HepG2 (cell line): ENCODE measurements around the gene ENTPD7. TPM values are rescaled to one million over a fixed set of nuclear protein-coding genes. Genes with fewer than 3 reads are reported as not detected.
A peak's percentile ranks its signal among the peaks of the same experiment; 100 is the strongest.

Experiments used
- HNRNPL ChIP-seq: fragments of 200-400 bp; formaldehyde crosslinking; IDR thresholded peaks from 2 replicates; pipeline ENCODE4 v1.6.1; 2017; ENCODE audit warnings: mild to moderate bottlenecking, low read depth, low read length
- MIER2 ChIP-seq: IDR thresholded peaks from 2 replicates; pipeline ENCODE4 v1.6.1; 2016; ENCODE audit warnings: missing biosample characterization, missing genetic modification reagents
- PHF20 ChIP-seq: sonication (generic); formaldehyde crosslinking; IDR thresholded peaks from 2 replicates; pipeline ENCODE4 v1.5.0; 2020; ENCODE audit warnings: mild to moderate bottlenecking, missing genetic modification reagents
- ZNF138 ChIP-seq: sonication (generic); formaldehyde crosslinking; IDR thresholded peaks from 2 replicates; pipeline ENCODE4 v1.5.0; 2020; ENCODE audit warnings: mild to moderate bottlenecking, low read depth, missing genetic modification reagents
- ZNF451 ChIP-seq: sonication (generic); formaldehyde crosslinking; IDR thresholded peaks from 2 replicates; pipeline ENCODE4 v1.5.0; 2020; ENCODE audit warnings: mild to moderate bottlenecking, missing genetic modification reagents
- ZSCAN30 ChIP-seq: sonication (generic); formaldehyde crosslinking; IDR thresholded peaks from 2 replicates; pipeline ENCODE4 v1.5.0; 2020; ENCODE audit warnings: mild to moderate bottlenecking, missing genetic modification reagents
- polyA plus RNA-seq, 8 experiments: library from polyadenylated mRNA; depleted of rRNA in 3 of 8; stranded (reverse) in 7 of 8; unstranded in 1 of 8; fragments of >200 nt; fragmentation: Illumina TruSeq in 4 of 8; extraction: Trizol in 4 of 8; gene quantifications; 2 replicates each; pipeline versions ENCODE4 v1.2.1 to v1.2.3, GENCODE V29; 2011 to 2016; ENCODE audit warnings: low read depth in 4 of 8, missing spikeins in 1 of 8, mixed read lengths in 1 of 8; ENCODE audit not compliant: insufficient read depth in 1 of 8
- total RNA-seq, 5 experiments: library from RNA; depleted of rRNA; stranded (reverse); fragments of >200 nt; fragmentation: Illumina TruSeq; extraction: Trizol; gene quantifications; 2 replicates each; pipeline ENCODE4 v1.2.3, GENCODE V29; 2016; ENCODE audit warnings: low read depth in 1 of 5
- TF ChIP-seq, protein P1 (sequence below): sonication (generic); formaldehyde crosslinking; IDR thresholded peaks from 2 replicates; pipeline ENCODE4 v1.4.0; 2020; ENCODE audit warnings: missing genetic modification reagents
- TF ChIP-seq, protein P2 (sequence below): sonication (generic); formaldehyde crosslinking; IDR thresholded peaks from 2 replicates; pipeline ENCODE4 v1.4.0; 2020; ENCODE audit warnings: mild to moderate bottlenecking, missing genetic modification reagents
- TF ChIP-seq, protein P3 (sequence below): sonication (generic); formaldehyde crosslinking; IDR thresholded peaks from 2 replicates; pipeline ENCODE4 v1.4.0; 2020; ENCODE audit warnings: missing genetic modification reagents, borderline replicate concordance
- TF ChIP-seq, protein P4 (sequence below): sonication (generic); formaldehyde crosslinking; IDR thresholded peaks from 2 replicates; pipeline ENCODE4 v1.8.0; 2022; ENCODE audit warnings: mild to moderate bottlenecking, missing genetic modification reagents, borderline replicate concordance
- TF ChIP-seq, protein P5 (sequence below): sonication (generic); formaldehyde crosslinking; IDR thresholded peaks from 2 replicates; pipeline ENCODE4 v1.8.0; 2022; ENCODE audit warnings: missing genetic modification reagents, mild to moderate bottlenecking, borderline replicate concordance

ENTPD7 gene
- total and polyA plus RNA-seq, 2 of the 13 experiments (the other 11 are each of a cell fraction or from before 2014, with no cell fraction given): 7.6 to 36.5 TPM

DNA sequence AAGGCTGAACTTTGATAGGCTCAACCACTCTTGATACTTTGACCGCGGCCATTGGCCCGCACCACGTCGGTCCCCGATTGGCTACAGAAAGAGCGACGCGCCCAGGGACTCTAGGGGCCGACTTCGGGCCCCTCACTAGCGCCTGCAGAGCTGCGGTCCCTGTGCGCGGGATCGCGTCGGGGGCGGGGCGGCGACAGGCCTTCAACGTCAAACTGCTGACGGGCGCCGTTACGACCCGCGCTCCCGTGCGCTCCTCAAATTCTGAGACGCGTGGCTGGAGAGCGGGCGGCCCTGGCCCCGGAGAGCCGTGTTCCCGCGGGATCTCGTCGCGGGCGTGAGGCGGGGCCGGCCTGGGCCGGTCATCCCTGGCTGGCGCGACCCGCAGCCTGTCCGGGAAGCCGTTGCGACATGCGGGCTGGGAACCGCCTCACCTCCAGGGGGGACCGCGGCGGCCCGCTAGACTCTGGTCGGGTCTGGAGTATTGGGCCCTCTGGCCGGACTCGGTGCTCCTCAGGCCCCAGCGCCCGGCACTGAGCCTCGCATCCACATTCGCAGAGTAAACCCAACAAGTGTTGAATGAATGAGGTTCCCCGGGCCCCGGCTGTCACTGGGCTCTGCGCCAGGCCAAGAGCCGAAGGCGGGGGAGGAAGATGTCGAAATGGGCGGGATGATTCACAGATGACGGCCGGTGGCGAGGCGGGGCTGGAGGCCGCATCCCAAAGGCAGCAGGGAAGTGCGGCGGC lies 38.4 kb upstream of the ENTPD7 start (continued):
- TF ChIP-seq PHF20 (CRISPR knock-in tag) (peak; percentile 76), ZSCAN30 (CRISPR knock-in tag) (peak; percentile 87; the same call in 1 of the 2 replicates), ZNF451 (CRISPR knock-in tag) (peak; percentile 88), ZNF138 (CRISPR knock-in tag) (peak; percentile 53; the same call in 1 of the 2 replicates), HNRNPL (no peak; the same call in 1 of the 2 replicates), MIER2 (CRISPR knock-in tag) (peak; percentile 31; the same call in 1 of the 2 replicates)
- TF ChIP-seq, protein P1, sequence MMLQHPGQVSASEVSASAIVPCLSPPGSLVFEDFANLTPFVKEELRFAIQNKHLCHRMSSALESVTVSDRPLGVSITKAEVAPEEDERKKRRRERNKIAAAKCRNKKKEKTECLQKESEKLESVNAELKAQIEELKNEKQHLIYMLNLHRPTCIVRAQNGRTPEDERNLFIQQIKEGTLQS (CRISPR knock-in tag): peak; percentile 48
- TF ChIP-seq, protein P2, sequence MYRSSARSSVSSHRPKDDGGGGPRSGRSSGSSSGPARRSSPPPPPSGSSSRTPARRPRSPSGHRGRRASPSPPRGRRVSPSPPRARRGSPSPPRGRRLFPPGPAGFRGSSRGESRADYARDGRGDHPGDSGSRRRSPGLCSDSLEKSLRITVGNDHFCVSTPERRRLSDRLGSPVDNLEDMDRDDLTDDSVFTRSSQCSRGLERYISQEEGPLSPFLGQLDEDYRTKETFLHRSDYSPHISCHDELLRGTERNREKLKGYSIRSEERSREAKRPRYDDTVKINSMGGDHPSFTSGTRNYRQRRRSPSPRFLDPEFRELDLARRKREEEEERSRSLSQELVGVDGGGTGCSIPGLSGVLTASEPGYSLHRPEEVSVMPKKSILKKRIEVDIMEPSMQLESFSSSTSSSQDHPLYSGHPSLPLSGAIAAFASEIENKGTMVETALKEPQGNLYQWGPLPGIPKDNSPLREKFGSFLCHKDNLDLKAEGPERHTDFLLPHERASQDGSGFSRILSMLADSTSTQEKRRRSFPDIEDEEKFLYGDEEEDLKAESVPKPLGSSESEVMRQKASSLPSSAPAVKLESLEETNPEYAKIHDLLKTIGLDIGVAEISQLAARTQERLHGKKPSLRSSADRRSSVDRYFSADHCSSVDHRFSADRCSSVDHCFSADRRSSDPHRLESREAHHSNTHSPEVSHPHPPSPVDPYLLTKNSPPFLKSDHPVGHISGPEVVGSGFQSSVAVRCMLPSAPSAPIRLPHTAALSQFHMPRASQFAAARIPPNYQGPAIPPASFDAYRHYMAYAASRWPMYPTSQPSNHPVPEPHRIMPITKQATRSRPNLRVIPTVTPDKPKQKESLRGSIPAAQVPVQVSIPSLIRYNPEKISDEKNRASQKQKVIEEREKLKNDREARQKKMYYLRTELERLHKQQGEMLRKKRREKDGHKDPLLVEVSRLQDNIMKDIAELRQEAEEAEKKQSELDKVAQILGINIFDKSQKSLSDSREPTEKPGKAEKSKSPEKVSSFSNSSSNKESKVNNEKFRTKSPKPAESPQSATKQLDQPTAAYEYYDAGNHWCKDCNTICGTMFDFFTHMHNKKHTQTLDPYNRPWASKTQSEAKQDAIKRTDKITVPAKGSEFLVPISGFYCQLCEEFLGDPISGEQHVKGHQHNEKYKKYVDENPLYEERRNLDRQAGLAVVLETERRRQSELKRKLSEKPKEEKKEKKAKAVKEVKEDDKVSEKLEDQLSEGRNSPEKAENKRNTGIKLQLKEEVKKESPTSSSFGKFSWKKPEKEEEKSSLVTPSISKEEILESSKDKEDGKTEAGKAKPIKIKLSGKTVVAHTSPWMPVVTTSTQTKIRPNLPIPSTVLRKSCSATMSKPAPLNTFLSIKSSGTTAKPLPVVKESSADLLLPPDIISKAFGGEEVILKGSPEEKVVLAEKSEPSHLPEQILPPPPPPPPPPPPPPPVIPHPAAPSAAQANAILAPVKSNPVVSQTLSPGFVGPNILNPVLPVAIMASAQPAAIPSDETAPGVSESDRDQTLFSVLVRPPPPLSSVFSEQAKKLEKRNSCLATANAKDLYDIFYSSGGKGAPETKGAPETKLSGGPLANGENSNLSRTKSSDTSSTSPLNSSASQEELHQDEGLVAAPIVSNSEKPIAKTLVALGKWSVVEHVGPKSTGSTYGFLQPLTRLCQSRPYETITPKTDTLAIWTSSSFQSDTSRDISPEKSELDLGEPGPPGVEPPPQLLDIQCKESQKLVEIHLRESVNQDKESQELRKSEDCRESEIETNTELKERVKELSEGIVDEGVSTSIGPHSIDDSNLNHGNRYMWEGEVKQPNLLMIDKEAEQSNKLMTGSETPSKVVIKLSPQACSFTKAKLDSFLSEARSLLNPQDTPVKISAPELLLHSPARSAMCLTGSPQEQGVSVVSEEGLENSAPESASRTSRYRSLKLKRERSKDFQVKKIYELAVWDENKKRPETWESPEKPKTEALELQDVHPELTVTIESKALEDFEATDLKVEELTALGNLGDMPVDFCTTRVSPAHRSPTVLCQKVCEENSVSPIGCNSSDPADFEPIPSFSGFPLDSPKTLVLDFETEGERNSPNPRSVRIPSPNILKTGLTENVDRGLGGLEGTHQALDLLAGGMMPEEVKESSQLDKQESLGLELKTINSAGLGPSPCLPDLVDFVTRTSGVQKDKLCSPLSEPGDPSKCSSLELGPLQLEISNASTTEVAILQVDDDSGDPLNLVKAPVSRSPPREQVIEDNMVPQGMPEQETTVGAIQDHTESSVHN (CRISPR knock-in tag): 0 out of 2 replicates have a peak, but pooled peaks have one; percentile 68
- TF ChIP-seq, protein P3, sequence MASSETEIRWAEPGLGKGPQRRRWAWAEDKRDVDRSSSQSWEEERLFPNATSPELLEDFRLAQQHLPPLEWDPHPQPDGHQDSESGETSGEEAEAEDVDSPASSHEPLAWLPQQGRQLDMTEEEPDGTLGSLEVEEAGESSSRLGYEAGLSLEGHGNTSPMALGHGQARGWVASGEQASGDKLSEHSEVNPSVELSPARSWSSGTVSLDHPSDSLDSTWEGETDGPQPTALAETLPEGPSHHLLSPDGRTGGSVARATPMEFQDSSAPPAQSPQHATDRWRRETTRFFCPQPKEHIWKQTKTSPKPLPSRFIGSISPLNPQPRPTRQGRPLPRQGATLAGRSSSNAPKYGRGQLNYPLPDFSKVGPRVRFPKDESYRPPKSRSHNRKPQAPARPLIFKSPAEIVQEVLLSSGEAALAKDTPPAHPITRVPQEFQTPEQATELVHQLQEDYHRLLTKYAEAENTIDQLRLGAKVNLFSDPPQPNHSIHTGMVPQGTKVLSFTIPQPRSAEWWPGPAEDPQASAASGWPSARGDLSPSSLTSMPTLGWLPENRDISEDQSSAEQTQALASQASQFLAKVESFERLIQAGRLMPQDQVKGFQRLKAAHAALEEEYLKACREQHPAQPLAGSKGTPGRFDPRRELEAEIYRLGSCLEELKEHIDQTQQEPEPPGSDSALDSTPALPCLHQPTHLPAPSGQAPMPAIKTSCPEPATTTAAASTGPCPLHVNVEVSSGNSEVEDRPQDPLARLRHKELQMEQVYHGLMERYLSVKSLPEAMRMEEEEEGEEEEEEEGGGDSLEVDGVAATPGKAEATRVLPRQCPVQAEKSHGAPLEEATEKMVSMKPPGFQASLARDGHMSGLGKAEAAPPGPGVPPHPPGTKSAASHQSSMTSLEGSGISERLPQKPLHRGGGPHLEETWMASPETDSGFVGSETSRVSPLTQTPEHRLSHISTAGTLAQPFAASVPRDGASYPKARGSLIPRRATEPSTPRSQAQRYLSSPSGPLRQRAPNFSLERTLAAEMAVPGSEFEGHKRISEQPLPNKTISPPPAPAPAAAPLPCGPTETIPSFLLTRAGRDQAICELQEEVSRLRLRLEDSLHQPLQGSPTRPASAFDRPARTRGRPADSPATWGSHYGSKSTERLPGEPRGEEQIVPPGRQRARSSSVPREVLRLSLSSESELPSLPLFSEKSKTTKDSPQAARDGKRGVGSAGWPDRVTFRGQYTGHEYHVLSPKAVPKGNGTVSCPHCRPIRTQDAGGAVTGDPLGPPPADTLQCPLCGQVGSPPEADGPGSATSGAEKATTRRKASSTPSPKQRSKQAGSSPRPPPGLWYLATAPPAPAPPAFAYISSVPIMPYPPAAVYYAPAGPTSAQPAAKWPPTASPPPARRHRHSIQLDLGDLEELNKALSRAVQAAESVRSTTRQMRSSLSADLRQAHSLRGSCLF (CRISPR knock-in tag): 0 out of 2 replicates have a peak, but pooled peaks have one; percentile 25
- TF ChIP-seq, protein P4, sequence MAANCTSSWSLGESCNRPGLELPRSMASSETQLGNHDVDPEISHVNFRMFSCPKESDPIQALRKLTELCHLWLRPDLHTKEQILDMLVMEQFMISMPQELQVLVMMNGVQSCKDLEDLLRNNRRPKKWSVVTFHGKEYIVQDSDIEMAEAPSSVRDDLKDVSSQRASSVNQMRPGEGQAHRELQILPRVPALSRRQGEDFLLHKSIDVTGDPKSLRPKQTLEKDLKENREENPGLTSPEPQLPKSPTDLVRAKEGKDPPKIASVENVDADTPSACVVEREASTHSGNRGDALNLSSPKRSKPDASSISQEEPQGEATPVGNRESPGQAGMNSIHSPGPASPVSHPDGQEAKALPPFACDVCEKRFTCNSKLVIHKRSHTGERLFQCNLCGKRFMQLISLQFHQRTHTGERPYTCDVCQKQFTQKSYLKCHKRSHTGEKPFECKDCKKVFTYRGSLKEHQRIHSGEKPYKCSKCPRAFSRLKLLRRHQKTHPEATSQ: no peak
- TF ChIP-seq, protein P5, sequence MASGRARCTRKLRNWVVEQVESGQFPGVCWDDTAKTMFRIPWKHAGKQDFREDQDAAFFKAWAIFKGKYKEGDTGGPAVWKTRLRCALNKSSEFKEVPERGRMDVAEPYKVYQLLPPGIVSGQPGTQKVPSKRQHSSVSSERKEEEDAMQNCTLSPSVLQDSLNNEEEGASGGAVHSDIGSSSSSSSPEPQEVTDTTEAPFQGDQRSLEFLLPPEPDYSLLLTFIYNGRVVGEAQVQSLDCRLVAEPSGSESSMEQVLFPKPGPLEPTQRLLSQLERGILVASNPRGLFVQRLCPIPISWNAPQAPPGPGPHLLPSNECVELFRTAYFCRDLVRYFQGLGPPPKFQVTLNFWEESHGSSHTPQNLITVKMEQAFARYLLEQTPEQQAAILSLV: peak; percentile 88; the same call in 1 of the 2 replicates
